Vagina (tissue), 2 donors: ENCODE results near the gene UPK1B. TPM values are rescaled to one million over a fixed set of nuclear protein-coding genes. Genes with fewer than 3 reads are reported as not detected.

Experiments used
- DNase-seq, 2 donors: peaks; one replicate each; pipeline ENCODE4 v3.0.0-alpha.2; 2017; ENCODE audit errors: extremely low spot score in 2 of 2
- H3K27ac ChIP-seq: fragments of 200-600 bp; sonication (generic); one replicate; pipeline ENCODE4 v1.5.1; 2019
- H3K27me3 ChIP-seq: fragments of 200-600 bp; sonication (generic); one replicate; pipeline ENCODE4 v1.5.1; 2019
- H3K36me3 ChIP-seq, 2 donors: fragments of 200-600 bp; sonication (generic); one replicate each; pipeline ENCODE4 v1.5.1; 2017 to 2019
- H3K4me1 ChIP-seq: fragments of 200-600 bp; sonication (generic); one replicate; pipeline ENCODE4 v1.5.1; 2019
- H3K4me3 ChIP-seq, 2 donors: fragments of 200-600 bp; sonication (generic); 1 replicate in 1 of 2; 2 replicates in 1 of 2; pipeline ENCODE4 v1.5.1; 2016 to 2019
- H3K9me3 ChIP-seq: fragments of 200-600 bp; sonication (generic); one replicate; pipeline ENCODE4 v1.5.1; 2019
- POLR2A ChIP-seq, 2 donors: fragments of 450-650 bp; IDR thresholded peaks; one replicate each; pipeline ENCODE4 v1.6.1; 2017; ENCODE audit warnings: antibody characterized with exemption in 2 of 2, mild to moderate bottlenecking in 2 of 2, moderate library complexity in 2 of 2
- POLR2AphosphoS5 ChIP-seq, 2 donors: sonication (generic); formaldehyde crosslinking; IDR thresholded peaks; one replicate each; pipeline ENCODE4 v1.9.0; 2017; ENCODE audit warnings: antibody characterized with exemption in 2 of 2, mild to moderate bottlenecking in 2 of 2, low read depth in 1 of 2; ENCODE audit not compliant: insufficient read depth in 1 of 2
- intact Hi-C: fragments of 100-400 bp; cut with DNase I; formaldehyde crosslinking; loops from one replicate; pipeline ENCODE4 v1.15.1; 2023
- total RNA-seq: library from RNA; depleted of rRNA; stranded (reverse); fragments of >200 nt; gene quantifications from one replicate; pipeline ENCODE4 v1.2.3, GENCODE V29; 2016
- TF ChIP-seq, protein P1 (sequence below), 3 experiments: fragments of 450-650 bp in 2 of 3; fragments of 200-600 bp in 1 of 3; sonication (generic) in 1 of 3; IDR thresholded peaks; one replicate each; pipeline ENCODE4 v1.5.1; 2017 to 2019; ENCODE audit warnings: antibody characterized with exemption in 3 of 3, mild to moderate bottlenecking in 2 of 3, moderate library complexity in 2 of 3

UPK1B gene
- total RNA-seq, 1 donor from 2014 or later, result not detected

DNA sequence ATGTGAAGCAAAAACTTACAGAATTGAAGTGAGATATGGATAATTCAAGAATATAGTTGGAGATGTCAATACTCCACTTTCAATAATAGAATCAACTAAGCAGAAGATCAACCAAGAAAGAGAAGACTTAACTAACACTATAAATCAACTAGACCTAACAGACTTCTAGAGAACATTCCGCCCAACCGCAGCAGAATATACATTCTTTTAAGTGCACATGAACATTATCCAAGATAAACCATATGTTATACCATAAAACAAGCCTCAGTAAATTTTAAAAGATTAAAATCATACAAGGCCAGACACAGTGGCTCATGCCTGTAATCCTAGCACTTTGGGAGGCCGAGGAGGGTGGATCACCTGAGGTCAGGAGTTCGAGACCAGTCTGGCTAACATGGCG, 32.9 kb upstream of the UPK1B start:
- H3K4me3 ChIP-seq, result no peak overlapping the region
- no peaks in the 10 kb centered on the region for H3K9me3 ChIP-seq
- H3K36me3 ChIP-seq, result no peaks in the 10 kb centered on the region
- DNase-seq, result no peak
- H3K27me3 ChIP-seq, result no peaks in the 10 kb centered on the region
- intact Hi-C loops, result no loop called here
- H3K27ac ChIP-seq, result no peak overlapping the region
- TF ChIP-seq POLR2AphosphoS5 (IDR thresholded peaks at IDR 0.05; ENCODE audit: insufficient read depth in 1 of 2, low read depth in 1 of 2) (no peak), POLR2A (IDR thresholded peaks at IDR 0.05) (no peak)
- TF ChIP-seq, protein P1, sequence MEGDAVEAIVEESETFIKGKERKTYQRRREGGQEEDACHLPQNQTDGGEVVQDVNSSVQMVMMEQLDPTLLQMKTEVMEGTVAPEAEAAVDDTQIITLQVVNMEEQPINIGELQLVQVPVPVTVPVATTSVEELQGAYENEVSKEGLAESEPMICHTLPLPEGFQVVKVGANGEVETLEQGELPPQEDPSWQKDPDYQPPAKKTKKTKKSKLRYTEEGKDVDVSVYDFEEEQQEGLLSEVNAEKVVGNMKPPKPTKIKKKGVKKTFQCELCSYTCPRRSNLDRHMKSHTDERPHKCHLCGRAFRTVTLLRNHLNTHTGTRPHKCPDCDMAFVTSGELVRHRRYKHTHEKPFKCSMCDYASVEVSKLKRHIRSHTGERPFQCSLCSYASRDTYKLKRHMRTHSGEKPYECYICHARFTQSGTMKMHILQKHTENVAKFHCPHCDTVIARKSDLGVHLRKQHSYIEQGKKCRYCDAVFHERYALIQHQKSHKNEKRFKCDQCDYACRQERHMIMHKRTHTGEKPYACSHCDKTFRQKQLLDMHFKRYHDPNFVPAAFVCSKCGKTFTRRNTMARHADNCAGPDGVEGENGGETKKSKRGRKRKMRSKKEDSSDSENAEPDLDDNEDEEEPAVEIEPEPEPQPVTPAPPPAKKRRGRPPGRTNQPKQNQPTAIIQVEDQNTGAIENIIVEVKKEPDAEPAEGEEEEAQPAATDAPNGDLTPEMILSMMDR (IDR thresholded peaks at IDR 0.05), result no peak
- no peaks in the 10 kb centered on the region for H3K4me1 ChIP-seq

DNA sequence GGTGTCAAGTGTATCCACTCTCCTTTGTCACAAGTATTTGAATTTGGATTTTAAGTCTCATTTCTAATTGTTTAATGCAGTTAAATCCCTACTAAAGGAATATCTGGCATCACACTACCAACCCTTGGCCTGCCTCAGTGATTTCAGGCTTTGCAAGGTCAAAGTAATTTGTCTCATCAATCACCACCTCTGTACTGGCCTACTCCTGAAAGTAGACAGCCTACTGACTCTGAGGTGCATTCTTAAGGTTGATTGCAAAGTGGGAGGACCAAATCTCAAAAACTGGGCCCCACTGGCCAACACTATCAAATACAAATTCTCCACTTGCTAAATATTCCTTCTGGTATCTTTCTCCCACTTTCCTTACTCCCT, 28.3 kb upstream of the UPK1B start:
- H3K4me3 ChIP-seq, result no peak overlapping the region
- no peak for TF ChIP-seq POLR2A (IDR thresholded peaks at IDR 0.05)
- TF ChIP-seq, protein P1 (IDR thresholded peaks at IDR 0.05), result no peak
- TF ChIP-seq POLR2AphosphoS5 (IDR thresholded peaks at IDR 0.05; ENCODE audit: insufficient read depth in 1 of 2, low read depth in 1 of 2), result no peak
- no peak overlapping the region for H3K27ac ChIP-seq
- intact Hi-C loops, result no loop called here
- no peaks in the 10 kb centered on the region for H3K27me3 ChIP-seq
- no peaks in the 10 kb centered on the region for H3K4me1 ChIP-seq
- no peaks in the 10 kb centered on the region for H3K9me3 ChIP-seq
- DNase-seq, result no peak
- no peaks in the 10 kb centered on the region for H3K36me3 ChIP-seq

DNA sequence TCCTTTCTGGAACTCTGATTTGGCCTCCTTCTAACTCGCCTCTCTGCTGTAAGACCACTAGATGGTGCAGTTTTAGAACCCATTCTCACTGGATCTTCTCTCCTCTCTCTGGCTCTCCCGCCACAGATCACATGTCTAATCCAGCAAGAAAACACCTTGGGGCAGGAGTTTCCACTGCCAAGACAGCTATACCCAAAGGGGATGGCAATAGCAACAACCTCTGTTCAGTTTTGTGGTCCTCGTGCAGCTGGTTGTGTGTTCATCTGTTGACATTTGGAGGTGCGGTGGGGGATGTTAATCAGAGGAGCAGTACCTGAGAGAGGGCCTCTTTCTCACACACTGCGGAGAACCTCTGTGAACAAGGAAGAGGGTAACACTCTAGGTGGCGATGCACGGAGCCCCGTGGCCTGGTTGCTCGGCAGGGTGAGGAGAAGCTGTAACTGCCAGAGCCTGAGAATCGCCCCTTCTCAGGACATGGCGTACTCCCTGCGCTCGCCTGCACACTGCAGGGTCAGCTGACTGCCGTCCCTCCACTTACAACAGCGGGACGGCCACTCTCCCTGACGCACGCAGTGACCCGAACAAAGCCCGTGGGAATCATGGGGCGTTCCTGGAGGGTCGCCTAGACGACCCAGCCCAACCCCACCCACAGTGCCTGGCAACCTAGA, 27.8 kb upstream of the UPK1B start, which contains the start of gene TEX55:
Gene TEX55, plus strand, starts transcription at position 666 of the 668 bp plus-strand sequence. CDS start 25 bp downstream, outside the sequence.
- no peak within 1 kb of the TSS for H3K4me3 ChIP-seq
- DNase-seq, result no peak
- H3K4me1 ChIP-seq, result no peaks in the 10 kb centered on the region
- H3K27ac ChIP-seq, result no peak within 1 kb of the TSS
- no peaks in the 10 kb centered on the region for H3K27me3 ChIP-seq
- H3K36me3 ChIP-seq, result no peaks in the 10 kb centered on the region
- no peak for TF ChIP-seq POLR2A (IDR thresholded peaks at IDR 0.05)
- TF ChIP-seq, protein P1 (IDR thresholded peaks at IDR 0.05), result no peak
- TF ChIP-seq POLR2AphosphoS5 (IDR thresholded peaks at IDR 0.05; ENCODE audit: insufficient read depth in 1 of 2, low read depth in 1 of 2), result no peak
- intact Hi-C loops, result no loop called here
- H3K9me3 ChIP-seq, result no peaks in the 10 kb centered on the region

DNA sequence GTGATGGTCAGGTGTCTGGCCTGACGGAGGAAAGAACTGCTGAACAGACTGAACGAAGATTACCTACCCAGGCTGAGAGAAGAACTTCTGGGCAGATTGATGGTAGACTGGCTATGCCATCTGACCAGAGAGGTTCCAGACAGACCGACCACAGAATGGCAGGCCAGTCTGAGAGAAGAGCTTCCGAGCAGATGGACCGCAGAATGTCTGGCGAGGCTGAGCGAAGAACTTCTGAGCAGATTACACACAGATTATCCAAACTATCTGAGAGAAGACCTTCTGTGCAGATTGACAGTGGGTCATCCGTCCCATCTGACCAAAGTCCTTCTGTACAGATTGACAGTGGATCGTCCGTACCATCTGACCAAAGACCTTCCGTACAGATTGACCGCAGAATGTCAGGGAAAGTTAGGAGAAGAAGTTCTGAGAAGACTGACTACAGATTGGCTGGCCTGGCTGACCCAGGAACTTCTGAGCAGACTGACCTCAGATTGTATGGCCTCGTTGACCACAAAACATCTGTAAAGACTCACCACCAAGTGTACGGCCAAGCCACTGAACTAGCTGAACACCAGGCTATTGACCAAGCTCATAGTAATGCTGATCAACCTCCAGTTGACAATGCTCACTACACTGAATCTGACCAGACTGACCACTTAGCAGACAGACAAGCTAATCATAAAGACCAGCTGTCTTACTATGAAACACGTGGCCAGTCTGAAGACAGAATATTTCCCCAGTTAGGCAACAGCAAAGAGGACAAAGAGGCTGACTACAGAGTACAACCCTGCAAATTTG, 26.6 kb upstream of the UPK1B start:
- Histone ChIP-seq H3K27ac (no peak overlapping the region), H3K4me1 (no peaks in the 10 kb centered on the region), H3K27me3 (no peaks in the 10 kb centered on the region), H3K4me3 (no peak overlapping the region), H3K36me3 (no peaks in the 10 kb centered on the region), H3K9me3 (no peaks in the 10 kb centered on the region)
- intact Hi-C loops, result no loop called here
- TF ChIP-seq POLR2A (IDR thresholded peaks at IDR 0.05) (no peak), POLR2AphosphoS5 (IDR thresholded peaks at IDR 0.05; ENCODE audit: insufficient read depth in 1 of 2, low read depth in 1 of 2) (no peak)
- TF ChIP-seq, protein P1 (IDR thresholded peaks at IDR 0.05), result no peak
- DNase-seq, result no peak

DNA sequence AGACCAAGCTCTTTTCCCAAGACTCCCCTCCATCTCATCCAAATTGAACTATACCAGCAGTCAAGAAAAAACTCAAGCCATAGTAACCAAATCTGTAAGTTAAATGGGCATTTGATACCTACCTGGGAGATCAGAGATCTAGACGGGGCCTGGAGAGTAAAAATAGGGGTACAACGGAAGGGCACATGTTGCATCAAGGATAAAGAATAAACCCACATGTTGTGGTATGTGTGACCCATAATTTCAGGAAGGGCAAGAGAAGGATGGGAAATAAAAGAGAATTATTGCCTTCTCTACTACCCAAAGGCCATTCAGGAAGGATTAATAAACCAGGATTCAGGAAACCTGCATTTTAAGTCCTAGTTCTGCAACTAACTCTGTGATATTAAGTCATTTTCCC, 25.9 kb upstream of the UPK1B start:
- Histone ChIP-seq H3K36me3 (no peaks in the 10 kb centered on the region), H3K27ac (no peak overlapping the region), H3K27me3 (no peaks in the 10 kb centered on the region), H3K9me3 (no peaks in the 10 kb centered on the region), H3K4me3 (no peak overlapping the region), H3K4me1 (no peaks in the 10 kb centered on the region)
- TF ChIP-seq POLR2AphosphoS5 (IDR thresholded peaks at IDR 0.05; ENCODE audit: insufficient read depth in 1 of 2, low read depth in 1 of 2) (no peak), POLR2A (IDR thresholded peaks at IDR 0.05) (no peak)
- TF ChIP-seq, protein P1 (IDR thresholded peaks at IDR 0.05), result no peak
- intact Hi-C loops, result no loop called here
- no peak for DNase-seq
